ENCODE results near the gene B4GALT2. TPM values are rescaled to one million over a fixed set of nuclear protein-coding genes. Genes with fewer than 3 reads are reported as not detected.
A peak's percentile ranks its signal among the peaks of the same experiment; 100 is the strongest.

The B4GALT2 gene
- total and polyA plus RNA-seq, 4 donors, result 34.8 to 139 (median 110) TPM

- Histone ChIP-seq H3K9me3 (ENCODE audit: control insufficient read depth, insufficient read depth, low read length) (no peaks in the 10 kb centered on the region), H3K4me3 (ENCODE audit: low read depth, low read length) (no peak overlapping the region), H3K27ac (ENCODE audit: low read depth, low read length) (no peak overlapping the region), H3K27me3 (ENCODE audit: control insufficient read depth, insufficient read depth, low read length) (no peaks in the 10 kb centered on the region), H3K36me3 (ENCODE audit: control insufficient read depth, insufficient read depth, low read length) (peaks cover 75% of the 10 kb centered on the region), H3K4me1 (ENCODE audit: control insufficient read depth, insufficient read depth, low read length) (peaks cover 60% of the 10 kb centered on the region)
- WGBS (ENCODE audit: insufficient coverage), result 69% methylated on average over 22 of the region's 22 CpGs
- DNase-seq (ENCODE audit: low read depth in 4 of 6, low spot score in 6 of 6), result no peak
These were observed 18.4 kb downstream of the B4GALT2 start for GRCh38 chr1:43997295-43997999.

- DNase-seq (ENCODE audit: low read depth in 4 of 6, low spot score in 6 of 6), result no peak
- H3K27ac ChIP-seq (ENCODE audit: low read depth, low read length), result no peak overlapping the region
- H3K4me3 ChIP-seq (ENCODE audit: low read depth, low read length), result no peak overlapping the region
- 87% methylated on average over 11 of the region's 11 CpGs for whole genome bisulfite sequencing (ENCODE audit: insufficient coverage)
- peaks cover 81% of the 10 kb centered on the region for H3K36me3 ChIP-seq (ENCODE audit: control insufficient read depth, insufficient read depth, low read length)
- H3K9me3 ChIP-seq (ENCODE audit: control insufficient read depth, insufficient read depth, low read length), result no peaks in the 10 kb centered on the region
- no peaks in the 10 kb centered on the region for H3K27me3 ChIP-seq (ENCODE audit: control insufficient read depth, insufficient read depth, low read length)
- H3K4me1 ChIP-seq (ENCODE audit: control insufficient read depth, insufficient read depth, low read length), result peaks cover 55% of the 10 kb centered on the region
These were observed 19.0 kb downstream of the B4GALT2 start for GRCh38 chr1:43998000-43998378.

- 52% methylated on average over 8 of the region's 8 CpGs for WGBS (ENCODE audit: insufficient coverage)
- Histone ChIP-seq H3K9me3 (ENCODE audit: control insufficient read depth, insufficient read depth, low read length) (no peaks in the 10 kb centered on the region), H3K4me1 (ENCODE audit: control insufficient read depth, insufficient read depth, low read length) (peaks cover 51% of the 10 kb centered on the region), H3K27ac (ENCODE audit: low read depth, low read length) (peak overlapping the region; percentile 40), H3K4me3 (ENCODE audit: low read depth, low read length) (no peak overlapping the region), H3K36me3 (ENCODE audit: control insufficient read depth, insufficient read depth, low read length) (peaks cover 92% of the 10 kb centered on the region), H3K27me3 (ENCODE audit: control insufficient read depth, insufficient read depth, low read length) (no peaks in the 10 kb centered on the region)
- DNase-seq (ENCODE audit: low read depth in 4 of 6, low spot score in 6 of 6), result no peak
These were observed 20.4 kb downstream of the B4GALT2 start for GRCh38 chr1:43999455-43999854.

DNA sequence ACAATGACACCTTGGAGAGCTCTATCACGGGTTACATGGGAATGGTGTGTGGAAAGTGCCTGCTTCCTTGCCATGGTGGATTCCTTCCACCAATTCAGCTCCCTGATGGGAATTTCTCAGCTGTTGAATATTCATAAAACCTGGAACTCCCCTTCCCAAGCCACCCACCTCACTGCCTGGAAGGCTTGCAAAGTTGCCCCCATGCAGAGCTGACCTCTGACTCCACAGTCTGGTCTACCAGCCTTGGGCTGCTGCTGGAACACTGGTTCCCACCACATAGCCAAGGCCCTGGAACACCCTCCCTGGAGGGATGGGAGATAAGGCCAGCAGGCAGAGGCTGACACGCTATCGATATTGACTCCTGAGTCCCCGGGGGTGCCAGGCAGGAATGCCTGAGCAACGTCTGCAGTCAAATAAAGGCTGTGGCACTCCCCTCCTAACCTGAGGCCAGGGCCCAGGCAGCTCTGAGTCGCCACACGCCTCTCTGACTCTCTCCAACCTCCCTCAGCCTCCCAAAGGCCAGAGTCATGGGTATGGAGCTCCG, 21.2 kb downstream of the B4GALT2 start:
- Histone ChIP-seq H3K9me3 (ENCODE audit: control insufficient read depth, insufficient read depth, low read length) (no peaks in the 10 kb centered on the region), H3K4me1 (ENCODE audit: control insufficient read depth, insufficient read depth, low read length) (peaks cover 45% of the 10 kb centered on the region), H3K27ac (ENCODE audit: low read depth, low read length) (no peak overlapping the region), H3K4me3 (ENCODE audit: low read depth, low read length) (no peak overlapping the region), H3K27me3 (ENCODE audit: control insufficient read depth, insufficient read depth, low read length) (no peaks in the 10 kb centered on the region), H3K36me3 (ENCODE audit: control insufficient read depth, insufficient read depth, low read length) (peaks cover 93% of the 10 kb centered on the region)
- 85% methylated on average over 7 of the region's 8 CpGs for WGBS (ENCODE audit: insufficient coverage)
- DNase-seq (ENCODE audit: low read depth in 4 of 6, low spot score in 6 of 6), result no peak

DNA sequence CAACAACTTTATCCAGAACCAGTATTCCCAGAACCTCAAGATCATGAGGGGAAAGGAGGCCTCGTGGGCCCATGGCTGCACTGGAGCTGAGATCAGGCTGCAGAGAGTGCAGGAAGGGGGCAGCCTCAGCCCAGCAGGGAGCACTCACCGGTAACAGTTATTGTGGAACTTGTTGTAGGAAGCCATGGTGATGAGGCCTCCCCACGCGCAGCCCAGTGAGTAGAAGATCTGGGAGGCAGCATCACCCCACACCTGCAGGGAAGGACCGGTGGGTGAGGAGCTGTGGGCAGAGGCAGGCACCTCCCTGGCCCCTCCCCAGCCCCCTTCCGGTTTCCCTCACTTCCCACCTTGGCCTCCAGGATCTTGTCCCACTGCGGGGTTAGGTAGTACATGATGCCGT, 23.2 kb downstream of the B4GALT2 start:
- Histone ChIP-seq H3K36me3 (ENCODE audit: control insufficient read depth, insufficient read depth, low read length) (peaks cover 89% of the 10 kb centered on the region), H3K4me3 (ENCODE audit: low read depth, low read length) (no peak overlapping the region), H3K27ac (ENCODE audit: low read depth, low read length) (no peak overlapping the region), H3K9me3 (ENCODE audit: control insufficient read depth, insufficient read depth, low read length) (no peaks in the 10 kb centered on the region), H3K27me3 (ENCODE audit: control insufficient read depth, insufficient read depth, low read length) (no peaks in the 10 kb centered on the region), H3K4me1 (ENCODE audit: control insufficient read depth, insufficient read depth, low read length) (peaks cover 35% of the 10 kb centered on the region)
- no peak for DNase-seq (ENCODE audit: low read depth in 4 of 6, low spot score in 6 of 6)
- WGBS (ENCODE audit: insufficient coverage), result 76% methylated on average over 7 of the region's 8 CpGs

GRCh38 chr1:44002606-44003157, 23.7 kb downstream of the B4GALT2 start:
- Histone ChIP-seq H3K4me1 (ENCODE audit: control insufficient read depth, insufficient read depth, low read length) (peaks cover 35% of the 10 kb centered on the region), H3K27ac (ENCODE audit: low read depth, low read length) (no peak overlapping the region), H3K36me3 (ENCODE audit: control insufficient read depth, insufficient read depth, low read length) (peaks cover 89% of the 10 kb centered on the region), H3K9me3 (ENCODE audit: control insufficient read depth, insufficient read depth, low read length) (no peaks in the 10 kb centered on the region), H3K27me3 (ENCODE audit: control insufficient read depth, insufficient read depth, low read length) (no peaks in the 10 kb centered on the region), H3K4me3 (ENCODE audit: low read depth, low read length) (no peak overlapping the region)
- 78% methylated on average over 13 of the region's 14 CpGs for WGBS (ENCODE audit: insufficient coverage)
- no peak for DNase-seq (ENCODE audit: low read depth in 4 of 6, low spot score in 6 of 6)

GRCh38 chr1:44008259-44008658, 29.2 kb downstream of the B4GALT2 start:
- no peaks in the 10 kb centered on the region for H3K9me3 ChIP-seq (ENCODE audit: control insufficient read depth, insufficient read depth, low read length)
- no peak for DNase-seq (ENCODE audit: low read depth in 4 of 6, low spot score in 6 of 6)
- no peak overlapping the region for H3K27ac ChIP-seq (ENCODE audit: low read depth, low read length)
- H3K27me3 ChIP-seq (ENCODE audit: control insufficient read depth, insufficient read depth, low read length), result no peaks in the 10 kb centered on the region
- H3K4me3 ChIP-seq (ENCODE audit: low read depth, low read length), result no peak overlapping the region
- H3K36me3 ChIP-seq (ENCODE audit: control insufficient read depth, insufficient read depth, low read length), result peaks cover 69% of the 10 kb centered on the region
- peaks cover 60% of the 10 kb centered on the region for H3K4me1 ChIP-seq (ENCODE audit: control insufficient read depth, insufficient read depth, low read length)
- 91% methylated on average over 6 of the region's 12 CpGs for WGBS (ENCODE audit: insufficient coverage)

GRCh38 chr1:44010935-44011471, 32.0 kb downstream of the B4GALT2 start:
- Histone ChIP-seq H3K36me3 (ENCODE audit: control insufficient read depth, insufficient read depth, low read length) (peaks cover 55% of the 10 kb centered on the region), H3K4me3 (ENCODE audit: low read depth, low read length) (no peak overlapping the region), H3K27me3 (ENCODE audit: control insufficient read depth, insufficient read depth, low read length) (no peaks in the 10 kb centered on the region), H3K4me1 (ENCODE audit: control insufficient read depth, insufficient read depth, low read length) (peaks cover 81% of the 10 kb centered on the region), H3K27ac (ENCODE audit: low read depth, low read length) (peak overlapping the region; percentile 94), H3K9me3 (ENCODE audit: control insufficient read depth, insufficient read depth, low read length) (no peaks in the 10 kb centered on the region)
- 30% methylated on average over 9 of the region's 11 CpGs for WGBS (ENCODE audit: insufficient coverage)
- DNase-seq (ENCODE audit: low read depth in 4 of 6, low spot score in 6 of 6), result peak in 2 of 6 donors; percentile 87 to 88

GRCh38 chr1:44012404-44012803, 33.4 kb downstream of the B4GALT2 start:
- Histone ChIP-seq H3K4me3 (ENCODE audit: low read depth, low read length) (no peak overlapping the region), H3K27ac (ENCODE audit: low read depth, low read length) (peak overlapping the region; percentile 94), H3K36me3 (ENCODE audit: control insufficient read depth, insufficient read depth, low read length) (peaks cover 50% of the 10 kb centered on the region), H3K9me3 (ENCODE audit: control insufficient read depth, insufficient read depth, low read length) (no peaks in the 10 kb centered on the region), H3K4me1 (ENCODE audit: control insufficient read depth, insufficient read depth, low read length) (peaks cover 91% of the 10 kb centered on the region), H3K27me3 (ENCODE audit: control insufficient read depth, insufficient read depth, low read length) (no peaks in the 10 kb centered on the region)
- DNase-seq (ENCODE audit: low read depth in 4 of 6, low spot score in 6 of 6), result peak in 3 of 6 donors; percentile 71 to 84 (median 84)
- WGBS (ENCODE audit: insufficient coverage), result 38% methylated on average over 1 of the region's 2 CpGs

All from spinal cord (tissue), 10 donors.